ENCODE measurements around the gene CORO2A. TPM values are rescaled to one million over a fixed set of nuclear protein-coding genes. Genes with fewer than 3 reads are reported as not detected.

Gene CORO2A
- total RNA-seq, 1 experiment from 2014 or later = 15.8 TPM

DNA sequence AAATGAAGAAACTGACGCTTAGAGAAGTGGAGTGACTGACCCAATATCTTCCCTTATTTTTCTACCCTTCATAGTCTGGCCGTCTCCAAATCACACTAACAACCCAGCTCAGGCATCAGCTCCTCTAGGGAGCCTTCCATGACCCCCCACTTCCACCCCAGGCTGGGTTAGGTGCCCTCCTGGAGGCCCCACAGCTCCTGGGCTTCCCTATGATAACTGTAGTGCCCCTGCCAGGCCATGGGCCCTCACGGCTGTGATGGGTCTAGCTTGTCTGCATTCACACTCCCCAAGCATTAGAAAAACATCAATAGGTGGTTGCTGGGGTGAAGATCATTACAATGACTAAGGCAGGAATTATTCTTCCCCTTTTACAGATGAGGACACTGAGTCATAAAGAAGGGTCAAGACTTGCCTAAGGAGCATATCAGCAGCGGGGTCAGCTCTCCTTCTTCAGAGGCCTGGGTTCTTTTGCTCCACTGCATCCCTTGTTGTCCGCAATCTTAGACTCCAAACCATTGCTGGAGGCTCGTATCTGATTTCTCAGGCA lies 7.3 kb downstream of the CORO2A start:
- Mint-ChIP-seq H3K4me1 (peaks cover 24 to 26% of the 10 kb centered on the region in 2 experiments), H3K9me3 (no peaks in the 10 kb centered on the region), H3K27ac (peak overlapping the region in 2 of 3 experiments; percentile 8 to 45; a peak in 1 of 7 replicates), H3K36me3 (ENCODE audit: insufficient read depth in 1 of 3, low read depth in 3 of 3) (peaks cover 0 to 1% (median 0%) of the 10 kb centered on the region in 3 experiments; a peak in 1 of 7 replicates), H3K4me3 (no peak overlapping the region; a peak in 1 of 5 replicates), H3K27me3 (ENCODE audit: low read depth) (peaks cover 2% of the 10 kb centered on the region; the same call in 1 of the 2 replicates)
- Histone ChIP-seq H3K27me3 (ENCODE audit: insufficient read depth, low read length) (no peaks in the 10 kb centered on the region), H3K4me1 (ENCODE audit: insufficient read depth, low read length) (no peaks in the 10 kb centered on the region), H3K79me2 (ENCODE audit: insufficient read depth, low read length) (peaks cover 7% of the 10 kb centered on the region; the same call in 1 of the 2 replicates), H2BK15ac (ENCODE audit: low read depth, low read length) (no peak overlapping the region), H2BK120ac (ENCODE audit: low read depth, low read length, poor library complexity, severe bottlenecking) (no peak overlapping the region), H3T11ph (ENCODE audit: low read length) (no peak overlapping the region), H2AFZ (ENCODE audit: low read length) (no peak overlapping the region), H4K5ac (ENCODE audit: insufficient read length, low read depth, low read length) (no peak overlapping the region), H3K9ac (ENCODE audit: extremely low read depth, insufficient read length, low read length) (no peak overlapping the region), H2BK12ac (ENCODE audit: insufficient read length, low read depth, low read length) (no peak overlapping the region), H3K23ac (ENCODE audit: insufficient read length, low read depth, low read length) (no peak overlapping the region), H3K4me2 (ENCODE audit: insufficient read depth, insufficient read length, low read length) (no peak overlapping the region), H2AK5ac (ENCODE audit: insufficient read length, low read length) (no peak overlapping the region), H4K91ac (ENCODE audit: insufficient read length, low read depth, low read length) (no peak overlapping the region), H4K8ac (replicated peaks; ENCODE audit: insufficient read length, low read depth, low read length) (no peak overlapping the region), H3K56ac (ENCODE audit: insufficient read length, low read depth, low read length) (no peak overlapping the region), H3K4ac (ENCODE audit: low read depth, low read length) (no peak overlapping the region), H3K79me1 (ENCODE audit: insufficient read depth, low read depth, low read length, poor library complexity, severe bottlenecking) (no peaks in the 10 kb centered on the region), H3K23me2 (ENCODE audit: insufficient read length, low read depth, low read length, poor library complexity, severe bottlenecking) (no peaks in the 10 kb centered on the region), H3K9me3 (ENCODE audit: control insufficient read depth, low read depth, low read length) (no peaks in the 10 kb centered on the region), H2BK5ac (ENCODE audit: insufficient read length, low read length) (no peak overlapping the region), H3K14ac (ENCODE audit: insufficient read depth, low read length) (no peak overlapping the region), H4K20me1 (ENCODE audit: control insufficient read depth, insufficient read depth, insufficient read length) (no peaks in the 10 kb centered on the region), H3K27ac (ENCODE audit: insufficient read length, low read depth, low read length) (no peak overlapping the region), H2BK20ac (ENCODE audit: low read depth, low read length, poor library complexity, severe bottlenecking) (no peak overlapping the region), H3K18ac (ENCODE audit: insufficient read length, low read depth, low read length) (no peak overlapping the region)
- no peak for DNase-seq
- no CpG with 5 or more reads among the region's 6 CpGs for WGBS (ENCODE audit: extremely low coverage, insufficient read length, low lambda C conversion rate)
- TF ChIP-seq, protein P1, sequence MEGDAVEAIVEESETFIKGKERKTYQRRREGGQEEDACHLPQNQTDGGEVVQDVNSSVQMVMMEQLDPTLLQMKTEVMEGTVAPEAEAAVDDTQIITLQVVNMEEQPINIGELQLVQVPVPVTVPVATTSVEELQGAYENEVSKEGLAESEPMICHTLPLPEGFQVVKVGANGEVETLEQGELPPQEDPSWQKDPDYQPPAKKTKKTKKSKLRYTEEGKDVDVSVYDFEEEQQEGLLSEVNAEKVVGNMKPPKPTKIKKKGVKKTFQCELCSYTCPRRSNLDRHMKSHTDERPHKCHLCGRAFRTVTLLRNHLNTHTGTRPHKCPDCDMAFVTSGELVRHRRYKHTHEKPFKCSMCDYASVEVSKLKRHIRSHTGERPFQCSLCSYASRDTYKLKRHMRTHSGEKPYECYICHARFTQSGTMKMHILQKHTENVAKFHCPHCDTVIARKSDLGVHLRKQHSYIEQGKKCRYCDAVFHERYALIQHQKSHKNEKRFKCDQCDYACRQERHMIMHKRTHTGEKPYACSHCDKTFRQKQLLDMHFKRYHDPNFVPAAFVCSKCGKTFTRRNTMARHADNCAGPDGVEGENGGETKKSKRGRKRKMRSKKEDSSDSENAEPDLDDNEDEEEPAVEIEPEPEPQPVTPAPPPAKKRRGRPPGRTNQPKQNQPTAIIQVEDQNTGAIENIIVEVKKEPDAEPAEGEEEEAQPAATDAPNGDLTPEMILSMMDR (conservative IDR thresholded peaks at IDR 0.05) = no peak
